Tibial artery (tissue), 4 donors: ENCODE measurements around the gene FGD5.

Experiments
- DNase-seq, 2 donors: peaks; one replicate each; pipeline ENCODE4 v3.0.0-alpha.2; 2019
- H3K27ac ChIP-seq, 2 donors: fragments of 200-600 bp; sonication (generic) in 1 of 2; 1 replicate in 1 of 2; 2 replicates in 1 of 2; pipeline ENCODE4 v1.5.1; 2018 to 2019; ENCODE audit warnings: mild to moderate bottlenecking in 1 of 2
- H3K27me3 ChIP-seq, 2 donors: fragments of 200-600 bp; sonication (generic) in 1 of 2; one replicate each; pipeline versions ENCODE4 v1.5.1 to v1.6.0; 2016 to 2019
- H3K36me3 ChIP-seq, 3 donors: fragments of 200-600 bp; sonication (generic) in 2 of 3; one replicate each; pipeline ENCODE4 v1.5.1; 2016 to 2019; ENCODE audit warnings: mild to moderate bottlenecking in 2 of 3
- H3K4me1 ChIP-seq, 4 donors: fragments of 200-600 bp; sonication (generic) in 2 of 4; 1 replicate in 3 of 4; 2 replicates in 1 of 4; pipeline ENCODE4 v1.5.1; 2016 to 2019
- H3K4me3 ChIP-seq, 2 donors: fragments of 200-600 bp; sonication (generic) in 1 of 2; 1 replicate in 1 of 2; 2 replicates in 1 of 2; pipeline ENCODE4 v1.5.1; 2018 to 2019; ENCODE audit warnings: mild to moderate bottlenecking in 2 of 2
- H3K9me3 ChIP-seq, 3 donors: fragments of 200-600 bp; sonication (generic) in 1 of 3; one replicate each; pipeline ENCODE4 v1.5.1; 2016 to 2019
- intact Hi-C: fragments of 100-400 bp; cut with DNase I; formaldehyde crosslinking; loops from one replicate; pipeline ENCODE4 v1.15.0; 2023; ENCODE audit warnings: low total_unique reads
- TF ChIP-seq, protein P1 (sequence below), 2 experiments: fragments of 200-600 bp in 1 of 2; fragments of 450-650 bp in 1 of 2; IDR thresholded peaks; one replicate each; pipeline ENCODE4 v1.5.1; 2017 to 2019; ENCODE audit warnings: antibody characterized with exemption in 2 of 2, mild to moderate bottlenecking in 1 of 2, moderate library complexity in 1 of 2

FGD5 gene

DNA sequence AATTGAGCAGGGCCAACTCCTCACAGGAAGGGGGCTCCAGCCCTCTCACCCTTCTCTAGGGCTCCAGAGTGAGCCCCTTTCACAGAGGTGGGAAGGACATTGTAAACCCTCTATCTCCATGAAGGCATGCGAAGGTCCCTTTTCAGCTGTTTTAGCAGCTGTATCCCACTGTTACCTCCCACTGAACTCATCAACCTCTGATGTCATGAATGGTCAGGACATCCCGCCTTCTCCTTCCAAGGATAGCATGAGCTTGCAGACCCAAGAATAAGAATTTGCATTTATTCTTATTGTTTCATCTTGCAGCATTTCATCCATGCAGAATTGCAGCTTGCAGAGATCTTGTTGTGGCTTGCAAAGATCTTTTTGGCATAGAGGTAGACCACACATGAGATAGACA, 24.3 kb upstream of the FGD5 start:
- Histone ChIP-seq H3K4me1 (peaks cover 0 to 10% (median 4%) of the 10 kb centered on the region in 4 donors), H3K27me3 (no peaks in the 10 kb centered on the region), H3K4me3 (no peak overlapping the region), H3K9me3 (no peaks in the 10 kb centered on the region), H3K36me3 (no peaks in the 10 kb centered on the region), H3K27ac (no peak overlapping the region)
- no peak for DNase-seq
- intact Hi-C loops = loop anchor here (5.0 kb wide), 1 partner anchor 128 kb away; no protein-coding TSS in a partner anchor
- TF ChIP-seq, protein P1, sequence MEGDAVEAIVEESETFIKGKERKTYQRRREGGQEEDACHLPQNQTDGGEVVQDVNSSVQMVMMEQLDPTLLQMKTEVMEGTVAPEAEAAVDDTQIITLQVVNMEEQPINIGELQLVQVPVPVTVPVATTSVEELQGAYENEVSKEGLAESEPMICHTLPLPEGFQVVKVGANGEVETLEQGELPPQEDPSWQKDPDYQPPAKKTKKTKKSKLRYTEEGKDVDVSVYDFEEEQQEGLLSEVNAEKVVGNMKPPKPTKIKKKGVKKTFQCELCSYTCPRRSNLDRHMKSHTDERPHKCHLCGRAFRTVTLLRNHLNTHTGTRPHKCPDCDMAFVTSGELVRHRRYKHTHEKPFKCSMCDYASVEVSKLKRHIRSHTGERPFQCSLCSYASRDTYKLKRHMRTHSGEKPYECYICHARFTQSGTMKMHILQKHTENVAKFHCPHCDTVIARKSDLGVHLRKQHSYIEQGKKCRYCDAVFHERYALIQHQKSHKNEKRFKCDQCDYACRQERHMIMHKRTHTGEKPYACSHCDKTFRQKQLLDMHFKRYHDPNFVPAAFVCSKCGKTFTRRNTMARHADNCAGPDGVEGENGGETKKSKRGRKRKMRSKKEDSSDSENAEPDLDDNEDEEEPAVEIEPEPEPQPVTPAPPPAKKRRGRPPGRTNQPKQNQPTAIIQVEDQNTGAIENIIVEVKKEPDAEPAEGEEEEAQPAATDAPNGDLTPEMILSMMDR (IDR thresholded peaks at IDR 0.05) = no peak

GRCh38 chr3:14795996-14796395, 22.8 kb upstream of the FGD5 start:
- H3K4me1 ChIP-seq = peaks cover 0 to 10% (median 4%) of the 10 kb centered on the region in 4 donors
- peak in 1 of 2 donors; percentile 60 for DNase-seq
- TF ChIP-seq, protein P1 (IDR thresholded peaks at IDR 0.05) = no peak
- H3K36me3 ChIP-seq = no peaks in the 10 kb centered on the region
- no peaks in the 10 kb centered on the region for H3K9me3 ChIP-seq
- no peak overlapping the region for H3K27ac ChIP-seq
- H3K27me3 ChIP-seq = no peaks in the 10 kb centered on the region
- H3K4me3 ChIP-seq = no peak overlapping the region
- intact Hi-C loops = no loop called here

GRCh38 chr3:14796403-14797077, 22.2 kb upstream of the FGD5 start:
- Histone ChIP-seq H3K27me3 (no peaks in the 10 kb centered on the region), H3K36me3 (no peaks in the 10 kb centered on the region), H3K27ac (no peak overlapping the region), H3K9me3 (no peaks in the 10 kb centered on the region), H3K4me3 (no peak overlapping the region), H3K4me1 (peaks cover 0 to 10% (median 4%) of the 10 kb centered on the region in 4 donors)
- TF ChIP-seq, protein P1 (IDR thresholded peaks at IDR 0.05) = no peak
- DNase-seq = peak in 1 of 2 donors; percentile 34
- intact Hi-C loops = no loop called here

DNA sequence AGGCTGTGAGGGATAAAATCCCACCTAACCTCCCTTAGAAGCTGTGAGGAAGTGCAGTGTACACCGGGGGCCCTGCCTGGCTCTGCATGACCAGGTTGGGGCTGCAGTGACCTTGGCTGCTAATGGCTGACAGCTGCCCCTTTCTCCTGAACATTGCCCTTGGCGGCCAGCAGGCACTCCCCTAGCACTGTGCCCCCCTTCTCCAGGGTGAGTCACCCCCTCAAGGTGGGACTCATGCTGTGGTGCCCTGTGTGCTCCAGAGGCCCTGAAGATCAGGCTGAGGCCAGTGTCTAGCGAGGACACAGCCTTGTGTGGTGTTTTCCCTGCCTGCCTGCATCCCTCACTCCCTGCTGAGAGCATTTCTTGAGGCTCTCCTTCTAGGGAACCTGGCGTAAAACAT, 21.0 kb upstream of the FGD5 start:
- peak in 1 of 2 donors; percentile 46 for DNase-seq
- Histone ChIP-seq H3K36me3 (no peaks in the 10 kb centered on the region), H3K4me3 (no peak overlapping the region), H3K9me3 (no peaks in the 10 kb centered on the region), H3K4me1 (peaks cover 0 to 8% (median 3%) of the 10 kb centered on the region in 4 donors), H3K27ac (no peak overlapping the region), H3K27me3 (no peaks in the 10 kb centered on the region)
- TF ChIP-seq, protein P1 (IDR thresholded peaks at IDR 0.05) = no peak
- intact Hi-C loops = no loop called here

DNA sequence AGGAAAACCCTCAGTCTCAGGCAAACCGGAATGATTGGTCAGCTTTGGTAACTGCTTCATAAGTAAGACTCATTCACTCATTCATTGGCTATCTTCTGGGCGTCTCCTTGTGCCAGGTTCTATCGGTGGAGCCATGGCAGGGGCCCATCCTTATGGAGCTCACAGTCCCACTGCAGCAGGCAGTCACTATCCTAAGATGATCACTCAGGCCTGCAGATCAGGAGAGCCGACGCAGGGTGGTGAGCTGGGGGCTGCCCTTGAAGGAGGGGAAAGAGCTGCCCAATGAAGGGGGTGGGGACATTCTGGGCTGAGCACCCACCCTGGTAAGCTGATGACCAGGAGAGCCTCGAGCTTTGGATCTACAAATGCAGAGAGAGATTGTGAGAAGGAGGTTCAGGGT, 20.5 kb upstream of the FGD5 start:
- H3K4me1 ChIP-seq = peaks cover 0 to 5% (median under 1%) of the 10 kb centered on the region in 4 donors
- H3K36me3 ChIP-seq = no peaks in the 10 kb centered on the region
- intact Hi-C loops = no loop called here
- TF ChIP-seq, protein P1 (IDR thresholded peaks at IDR 0.05) = no peak
- DNase-seq = peak in 1 of 2 donors; percentile 44
- H3K27me3 ChIP-seq = no peaks in the 10 kb centered on the region
- no peaks in the 10 kb centered on the region for H3K9me3 ChIP-seq
- H3K4me3 ChIP-seq = no peak overlapping the region
- H3K27ac ChIP-seq = no peak overlapping the region
